IPS-NIHi7 (cell line): ENCODE measurements around the gene CCDC9.
"Not testable (repeated sequence)": the region's sequence is repeated elsewhere in the genome, so short reads cannot be mapped to it uniquely, and the experiment has no call there.

ENCODE experiments used
- DNase-seq: peaks from one replicate; pipeline ENCODE4 v3.0.0; 2012; ENCODE audit warnings: mixed read lengths; ENCODE audit errors: extremely low spot score

The CCDC9 gene

DNA sequence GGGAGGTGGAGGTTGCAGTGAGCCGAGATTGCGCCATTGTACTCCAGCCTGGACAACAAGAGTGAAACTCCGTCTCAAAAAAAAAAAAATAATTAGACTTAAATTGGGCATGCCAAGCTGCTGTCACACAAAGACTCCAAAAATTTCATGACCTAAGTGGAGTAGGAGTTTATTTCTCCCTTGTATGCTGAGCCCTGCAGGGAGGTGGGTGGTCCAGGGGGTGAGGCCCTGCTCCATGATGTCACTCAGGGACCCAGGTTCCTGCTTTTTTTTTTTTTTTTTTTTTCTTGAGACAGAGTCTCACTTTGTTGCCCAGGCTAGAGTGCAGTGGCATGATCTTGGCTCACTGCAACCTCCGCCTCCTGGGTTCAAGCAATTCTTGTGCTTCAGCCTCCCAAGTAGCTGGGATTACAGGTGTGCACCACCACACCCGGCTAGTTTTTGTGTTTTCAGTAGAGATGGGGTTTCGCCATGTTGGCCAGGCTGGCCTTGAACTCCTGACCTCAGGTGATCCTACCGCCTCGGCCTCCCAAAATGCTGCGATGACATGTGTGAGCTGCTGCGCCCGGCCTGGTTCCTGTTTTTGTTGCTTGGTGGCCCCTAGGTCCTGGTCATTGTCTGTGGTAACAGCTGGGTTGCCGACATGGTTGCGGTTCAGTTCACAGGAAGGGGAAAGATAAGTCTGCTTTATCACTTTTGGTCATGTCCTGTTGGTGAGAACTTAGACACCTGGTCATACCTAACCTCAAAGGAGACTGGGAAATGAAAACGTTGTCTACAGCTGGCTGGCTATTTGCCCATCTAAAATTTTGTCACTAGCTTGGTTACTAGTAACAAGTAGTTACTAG is 5.8 kb downstream of the CCDC9 start:
- not testable (repeated sequence) for DNase-seq

- no peak for DNase-seq
Observed at GRCh38 chr19:47264629-47265028, 8.3 kb downstream of the CCDC9 start.

GRCh38 chr19:47266401-47266941 is 10.1 kb downstream of the CCDC9 start:
- no peak for DNase-seq

GRCh38 chr19:47267350-47267759 is 11.0 kb downstream of the CCDC9 start:
- no peak for DNase-seq

DNA sequence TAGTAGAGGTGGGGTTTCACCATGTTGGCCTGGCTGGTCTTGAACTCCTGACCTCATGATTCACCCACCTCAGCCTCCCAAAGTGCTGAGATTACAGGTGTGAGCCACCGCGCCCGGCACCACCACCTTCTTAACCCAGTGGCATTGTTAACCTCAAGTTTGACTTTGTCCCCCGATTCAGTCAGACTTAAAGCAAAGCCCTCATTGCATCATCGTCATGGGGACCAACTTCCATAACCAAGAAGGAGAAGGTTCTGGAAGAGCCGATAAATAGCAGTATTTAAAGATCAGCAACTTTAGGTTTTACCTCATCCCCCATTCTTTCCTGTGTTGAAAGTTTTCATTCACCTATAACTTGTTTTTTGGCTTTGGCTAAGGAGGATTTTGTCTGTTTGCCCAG is 11.7 kb downstream of the CCDC9 start:
- DNase-seq, result no peak

GRCh38 chr19:47269596-47269995 is 13.3 kb downstream of the CCDC9 start:
- no peak for DNase-seq

GRCh38 chr19:47270408-47270807 is 14.1 kb downstream of the CCDC9 start:
- no peak for DNase-seq

- DNase-seq, result no peak
Observed at GRCh38 chr19:47271949-47272348, 15.6 kb downstream of the CCDC9 start.

DNA sequence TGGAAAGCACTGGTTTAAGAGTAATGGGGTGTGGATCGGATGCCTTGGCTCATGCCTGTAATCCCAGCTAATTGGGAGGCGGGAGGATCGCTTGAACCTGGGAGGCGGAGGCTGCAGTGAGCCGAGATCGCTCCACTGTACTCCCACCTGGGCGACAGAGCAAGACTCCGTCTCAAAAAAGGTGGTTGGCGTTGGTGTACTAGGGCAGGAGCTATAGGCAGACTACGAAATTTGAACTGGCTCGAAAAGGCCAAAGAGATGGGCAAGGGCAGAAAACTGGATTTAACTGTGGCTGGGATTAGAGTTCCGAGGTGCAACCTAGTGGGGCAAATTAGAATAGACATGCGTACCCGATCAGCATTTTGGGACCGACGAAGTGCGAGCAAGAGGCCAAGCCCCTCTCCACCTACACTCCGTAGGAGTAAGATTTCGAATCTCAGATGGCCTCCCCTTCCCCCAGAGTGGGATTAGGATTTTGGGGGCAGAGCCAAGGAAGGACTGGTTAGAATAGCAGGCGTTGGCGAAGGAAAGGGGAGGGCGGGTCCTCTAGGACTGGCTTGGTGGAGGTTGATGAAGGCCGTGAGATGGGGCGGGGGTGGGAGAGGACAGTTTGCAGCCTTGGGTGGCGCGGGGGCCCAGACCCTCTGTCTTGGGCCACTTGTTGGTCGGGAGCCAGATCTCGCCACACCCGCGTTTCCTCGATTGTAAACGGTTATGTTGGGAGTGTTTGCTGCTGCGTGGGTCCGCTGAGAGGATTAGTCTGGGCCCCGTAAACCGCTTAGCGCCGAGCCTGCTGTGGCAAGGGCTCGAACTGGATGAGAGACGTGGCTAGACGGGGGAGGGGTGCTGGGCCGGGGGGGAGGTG is 16.4 kb downstream of the CCDC9 start:
- DNase-seq, result peak; percentile 62

- DNase-seq, result peak; percentile 89
Observed at GRCh38 chr19:47273313-47274070, 17.2 kb downstream of the CCDC9 start.

- DNase-seq, result peak; percentile 91
Observed at GRCh38 chr19:47274071-47274890, 18.0 kb downstream of the CCDC9 start, which contains the start of gene INAFM1. Gene INAFM1 (plus strand): TSS chr19:47274885. CDS start chr19:47274920, 35 bp downstream.

- DNase-seq, result peak; percentile 27
Observed at GRCh38 chr19:47274891-47275761, 18.8 kb downstream of the CCDC9 start.

- DNase-seq, result no peak
Observed at GRCh38 chr19:47275791-47276461, 19.6 kb downstream of the CCDC9 start.

DNA sequence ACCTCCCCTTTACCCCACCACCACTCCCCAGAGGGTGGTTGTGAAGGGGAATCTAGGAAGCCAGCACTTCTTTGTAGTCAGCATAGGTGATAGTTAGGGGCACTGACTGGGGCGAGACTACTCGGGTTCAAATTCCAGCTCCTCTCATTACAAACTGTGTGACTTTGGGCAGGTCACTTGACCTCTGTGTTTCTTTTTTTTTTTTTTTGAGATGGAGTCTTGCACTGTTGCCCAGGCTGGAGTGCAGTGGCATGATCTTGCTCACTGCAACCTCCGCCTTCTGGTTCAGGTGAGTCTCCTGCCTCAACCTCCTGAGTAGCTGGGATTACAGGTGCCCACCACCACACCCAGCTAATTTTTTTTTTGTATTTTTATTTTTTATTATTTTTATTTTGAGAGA is 20.2 kb downstream of the CCDC9 start:
- DNase-seq, result not testable (repeated sequence)

DNA sequence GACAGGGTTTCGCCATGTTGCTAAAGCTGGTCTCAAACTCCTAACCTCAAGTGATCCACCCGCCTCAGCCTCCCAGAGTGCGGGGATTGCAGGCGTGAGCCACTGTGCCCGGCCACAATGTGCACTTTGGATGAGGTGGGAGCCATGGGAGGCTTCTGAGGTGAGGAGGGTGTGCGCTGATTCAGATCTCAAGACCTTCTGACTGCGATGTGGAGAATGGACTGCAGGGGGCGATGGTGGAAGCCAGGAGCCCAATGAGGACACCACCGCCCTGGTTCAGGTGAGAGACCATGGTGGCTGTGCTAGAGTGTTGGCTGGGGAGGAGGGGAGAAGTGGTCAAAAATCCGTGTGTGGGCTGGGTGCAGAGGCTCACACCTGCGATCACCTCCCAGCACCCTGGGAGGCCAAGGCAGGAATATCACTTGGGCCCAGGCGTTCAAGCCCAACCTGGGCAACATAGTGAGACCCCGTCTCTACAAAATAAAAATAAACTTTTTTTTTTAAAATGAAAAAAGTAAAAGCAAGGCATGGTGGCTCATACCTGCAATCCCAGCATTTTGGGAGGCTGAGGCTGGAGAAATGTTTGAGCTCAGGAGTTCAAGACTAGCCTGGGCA is 24.0 kb downstream of the CCDC9 start:
- peak; percentile 64 for DNase-seq

- DNase-seq, result no peak
Observed at GRCh38 chr19:47283405-47284059, 27.2 kb downstream of the CCDC9 start.

DNA sequence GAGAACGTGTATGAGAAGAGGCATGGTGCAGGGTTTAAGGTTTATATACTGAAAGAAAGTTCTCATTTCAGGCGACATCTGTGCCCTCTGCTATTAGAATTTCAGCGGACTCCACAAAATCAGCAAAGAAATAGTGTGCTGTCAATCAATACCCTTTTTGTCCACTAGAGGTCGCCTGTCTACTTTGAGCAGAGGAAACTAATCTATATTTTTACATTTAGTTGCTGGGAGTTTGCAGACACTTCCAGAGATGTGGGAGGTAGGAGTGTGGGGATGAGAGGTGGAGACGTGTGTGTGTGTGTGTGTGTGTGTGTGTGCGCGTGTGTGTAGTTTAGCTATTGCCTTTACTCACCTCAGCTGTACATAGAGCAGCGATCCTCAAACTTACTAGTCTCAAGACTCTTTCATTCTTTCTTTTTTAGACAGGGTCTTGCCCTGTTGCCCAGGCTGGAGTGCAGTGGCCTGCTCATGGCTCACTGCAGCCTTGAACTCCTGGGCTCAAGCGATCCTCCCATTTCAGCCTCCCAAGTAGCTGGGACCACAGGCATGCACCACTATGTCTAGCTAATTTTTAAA is 28.1 kb downstream of the CCDC9 start:
- DNase-seq, result peak; percentile 47

DNA sequence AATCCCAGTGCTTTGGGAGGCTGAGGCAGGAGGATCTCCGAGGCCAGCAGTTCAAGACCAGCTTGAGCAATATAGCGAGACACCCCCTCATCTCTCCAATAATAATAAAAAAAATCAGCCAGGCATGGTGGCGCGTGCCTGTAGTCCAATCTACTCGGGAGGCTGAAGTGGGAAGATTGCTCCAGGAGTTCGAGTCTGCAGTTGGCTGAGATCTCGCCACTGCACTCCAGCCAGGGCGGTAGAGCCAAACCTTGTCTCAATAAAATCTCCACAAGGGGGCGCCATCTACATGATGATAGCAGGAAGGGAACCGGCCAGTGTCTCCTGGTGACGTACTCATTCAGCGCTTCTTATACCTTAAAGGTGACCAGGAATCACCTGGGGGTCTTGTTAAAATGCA is 39.7 kb downstream of the CCDC9 start:
- peak; percentile 87 for DNase-seq
